Stromal cell of bone marrow (primary cell): Measurements from ENCODE around the gene GYG2.

Source experiments
- DNase-seq: peaks from one replicate; pipeline ENCODE4 v3.0.0-alpha.2; 2012; ENCODE audit warnings: low read depth

Gene GYG2

GRCh38 chrX:2817036-2817435 is 11.7 kb upstream of the GYG2 start:
- DNase-seq = no peak

GRCh38 chrX:2819345-2820135 is 9.2 kb upstream of the GYG2 start:
- no peak for DNase-seq

GRCh38 chrX:2820136-2820771 is 8.5 kb upstream of the GYG2 start:
- DNase-seq = no peak

GRCh38 chrX:2823795-2824386 is 4.8 kb upstream of the GYG2 start:
- no peak for DNase-seq

GRCh38 chrX:2824886-2825285 is 3.8 kb upstream of the GYG2 start:
- no peak for DNase-seq

GRCh38 chrX:2828959-2829411 is 255 bp downstream of the GYG2 start:
- no peak for DNase-seq

GRCh38 chrX:2829469-2830246 is 928 bp downstream of the GYG2 start:
- DNase-seq = no peak

GRCh38 chrX:2831471-2832228 is 2.9 kb downstream of the GYG2 start:
- DNase-seq = no peak

- no peak for DNase-seq
Measured at GRCh38 chrX:2837961-2838360, 9.2 kb downstream of the GYG2 start.

- DNase-seq = no peak
Measured at GRCh38 chrX:2840961-2841360, 12.2 kb downstream of the GYG2 start.

GRCh38 chrX:2841537-2841936 is 12.8 kb downstream of the GYG2 start:
- DNase-seq = no peak

- no peak for DNase-seq
Measured at GRCh38 chrX:2846992-2847391, 18.3 kb downstream of the GYG2 start.

- no peak for DNase-seq
Measured at GRCh38 chrX:2848871-2849301, 20.2 kb downstream of the GYG2 start.

- no peak for DNase-seq
Measured at GRCh38 chrX:2854918-2855317, 26.2 kb downstream of the GYG2 start.

- no peak for DNase-seq
Measured at GRCh38 chrX:2855761-2856160, 27.0 kb downstream of the GYG2 start.

GRCh38 chrX:2857566-2857965 is 28.8 kb downstream of the GYG2 start:
- no peak for DNase-seq

GRCh38 chrX:2859197-2859797 is 30.6 kb downstream of the GYG2 start:
- no peak for DNase-seq

- no peak for DNase-seq
Measured at GRCh38 chrX:2862404-2862803, 33.7 kb downstream of the GYG2 start.

GRCh38 chrX:2863646-2864045 is 34.9 kb downstream of the GYG2 start:
- DNase-seq = no peak

GRCh38 chrX:2867206-2867605 is 38.5 kb downstream of the GYG2 start:
- DNase-seq = no peak

GRCh38 chrX:2870650-2871049 is 41.9 kb downstream of the GYG2 start:
- no peak for DNase-seq
